ENCODE measurements around the gene RETNLB. TPM values are rescaled to one million over a fixed set of nuclear protein-coding genes. Genes with fewer than 3 reads are reported as not detected.

RETNLB gene
- polyA plus RNA-seq, 3 donors, result not detected

DNA sequence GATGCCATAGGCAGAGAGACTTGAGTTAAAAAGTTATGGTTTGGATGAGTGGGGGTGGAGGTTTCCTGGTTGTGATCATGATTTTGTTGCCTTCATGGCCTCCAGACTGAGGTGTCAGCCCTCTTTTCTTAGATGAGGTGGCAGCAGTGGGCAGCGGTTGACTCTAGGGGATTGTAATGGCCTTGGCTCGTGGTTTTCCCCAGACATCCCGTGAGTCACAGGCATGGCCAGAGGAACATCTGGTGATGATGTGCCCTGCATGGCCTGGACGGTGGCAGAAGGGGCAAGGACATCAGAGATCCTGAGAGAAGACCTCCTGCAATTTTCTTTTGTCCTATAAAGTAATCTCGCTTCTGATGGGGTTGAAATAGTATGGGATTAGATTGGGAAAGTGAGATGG lies 12.4 kb downstream of the RETNLB start:
- Histone ChIP-seq H3K9me3 (replicated peaks in 1 of 2; ENCODE audit: control insufficient read depth in 1 of 2, insufficient read depth in 1 of 2, low read length in 2 of 2) (peaks cover 5 to 7% of the 10 kb centered on the region in 2 donors), H4K20me1 (ENCODE audit: insufficient read depth, low read length) (no peaks in the 10 kb centered on the region), H3K4me3 (replicated peaks in 1 of 3; ENCODE audit: low read depth in 2 of 3, low read length in 3 of 3) (no peak overlapping the region), H3K4me2 (replicated peaks; ENCODE audit: extremely low read depth, low read length, poor library complexity, severe bottlenecking) (no peak overlapping the region), H3K9ac (ENCODE audit: insufficient read depth, low read length, poor library complexity, severe bottlenecking) (no peak overlapping the region), H2AFZ (ENCODE audit: insufficient read depth, low read depth, low read length, poor library complexity, severe bottlenecking) (no peak overlapping the region), H3K4me1 (ENCODE audit: control insufficient read depth in 1 of 2, insufficient read depth in 2 of 2, low read length in 2 of 2) (no peaks in the 10 kb centered on the region), H3K79me2 (ENCODE audit: insufficient read depth, low read length) (no peaks in the 10 kb centered on the region), H3K27ac (ENCODE audit: low read depth in 1 of 2, low read length in 2 of 2) (no peak overlapping the region), H3K36me3 (replicated peaks in 1 of 2; ENCODE audit: control insufficient read depth in 1 of 2, insufficient read depth in 2 of 2, low read length in 2 of 2) (no peaks in the 10 kb centered on the region), H3K27me3 (ENCODE audit: control insufficient read depth in 2 of 2, insufficient read depth in 2 of 2, low read length in 2 of 2) (no peaks in the 10 kb centered on the region)
- intact Hi-C loops (cut with micrococcal nuclease), result no loop called here
- Mint-ChIP-seq H3K9me3 (peaks cover 4 to 33% (median 14%) of the 10 kb centered on the region in 7 donors), H3K27ac (no peak overlapping the region), H3K4me3 (no peak overlapping the region), H3K4me1 (no peaks in the 10 kb centered on the region), H3K36me3 (no peaks in the 10 kb centered on the region), H3K27me3 (ENCODE audit: low read depth in 3 of 3) (peaks cover 0 to 1% (median 1%) of the 10 kb centered on the region in 3 donors)
- no peak for DNase-seq
- 93% methylated on average over 4 of the region's 5 CpGs for WGBS (ENCODE audit: insufficient coverage)
- TF ChIP-seq, protein P1, sequence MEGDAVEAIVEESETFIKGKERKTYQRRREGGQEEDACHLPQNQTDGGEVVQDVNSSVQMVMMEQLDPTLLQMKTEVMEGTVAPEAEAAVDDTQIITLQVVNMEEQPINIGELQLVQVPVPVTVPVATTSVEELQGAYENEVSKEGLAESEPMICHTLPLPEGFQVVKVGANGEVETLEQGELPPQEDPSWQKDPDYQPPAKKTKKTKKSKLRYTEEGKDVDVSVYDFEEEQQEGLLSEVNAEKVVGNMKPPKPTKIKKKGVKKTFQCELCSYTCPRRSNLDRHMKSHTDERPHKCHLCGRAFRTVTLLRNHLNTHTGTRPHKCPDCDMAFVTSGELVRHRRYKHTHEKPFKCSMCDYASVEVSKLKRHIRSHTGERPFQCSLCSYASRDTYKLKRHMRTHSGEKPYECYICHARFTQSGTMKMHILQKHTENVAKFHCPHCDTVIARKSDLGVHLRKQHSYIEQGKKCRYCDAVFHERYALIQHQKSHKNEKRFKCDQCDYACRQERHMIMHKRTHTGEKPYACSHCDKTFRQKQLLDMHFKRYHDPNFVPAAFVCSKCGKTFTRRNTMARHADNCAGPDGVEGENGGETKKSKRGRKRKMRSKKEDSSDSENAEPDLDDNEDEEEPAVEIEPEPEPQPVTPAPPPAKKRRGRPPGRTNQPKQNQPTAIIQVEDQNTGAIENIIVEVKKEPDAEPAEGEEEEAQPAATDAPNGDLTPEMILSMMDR (IDR thresholded peaks at IDR 0.05), result no peak

GRCh38 chr3:108742929-108743328 lies 14.3 kb downstream of the RETNLB start:
- H3K4me3 Mint-ChIP-seq, result no peak overlapping the region
- Histone ChIP-seq H3K4me2 (replicated peaks; ENCODE audit: extremely low read depth, low read length, poor library complexity, severe bottlenecking) (no peak overlapping the region), H3K9me3 (replicated peaks in 1 of 2; ENCODE audit: control insufficient read depth in 1 of 2, insufficient read depth in 1 of 2, low read length in 2 of 2) (peaks cover 0 to 7% of the 10 kb centered on the region in 2 donors), H3K27ac (ENCODE audit: low read depth in 1 of 2, low read length in 2 of 2) (no peak overlapping the region), H2AFZ (ENCODE audit: insufficient read depth, low read depth, low read length, poor library complexity, severe bottlenecking) (no peak overlapping the region), H3K36me3 (replicated peaks in 1 of 2; ENCODE audit: control insufficient read depth in 1 of 2, insufficient read depth in 2 of 2, low read length in 2 of 2) (no peaks in the 10 kb centered on the region), H4K20me1 (ENCODE audit: insufficient read depth, low read length) (no peaks in the 10 kb centered on the region), H3K27me3 (ENCODE audit: control insufficient read depth in 2 of 2, insufficient read depth in 2 of 2, low read length in 2 of 2) (no peaks in the 10 kb centered on the region), H3K4me3 (replicated peaks in 1 of 3; ENCODE audit: low read depth in 2 of 3, low read length in 3 of 3) (no peak overlapping the region), H3K79me2 (ENCODE audit: insufficient read depth, low read length) (no peaks in the 10 kb centered on the region), H3K4me1 (ENCODE audit: control insufficient read depth in 1 of 2, insufficient read depth in 2 of 2, low read length in 2 of 2) (no peaks in the 10 kb centered on the region), H3K9ac (ENCODE audit: insufficient read depth, low read length, poor library complexity, severe bottlenecking) (no peak overlapping the region)
- H3K27me3 Mint-ChIP-seq (ENCODE audit: low read depth in 3 of 3), result peaks cover 0 to 1% (median 1%) of the 10 kb centered on the region in 3 donors
- no peaks in the 10 kb centered on the region for H3K36me3 Mint-ChIP-seq
- TF ChIP-seq, protein P1 (IDR thresholded peaks at IDR 0.05), result no peak
- no peak for DNase-seq
- peaks cover 4 to 29% (median 12%) of the 10 kb centered on the region in 7 donors for H3K9me3 Mint-ChIP-seq
- WGBS (ENCODE audit: insufficient coverage), result 60% methylated on average over 1 of the region's 1 CpG
- H3K4me1 Mint-ChIP-seq, result no peaks in the 10 kb centered on the region
- no peak overlapping the region for H3K27ac Mint-ChIP-seq
- intact Hi-C loops (cut with micrococcal nuclease), result no loop called here

Data from CD14-positive monocyte (primary cell).